Loucy (cell line): ENCODE data around the gene DNM3.

Experiments
- H2AFZ ChIP-seq: fragments of 200-600 bp; sonication (generic); 2 replicates; pipeline ENCODE4 v1.6.0; 2016; ENCODE audit warnings: antibody characterized with exemption, mild to moderate bottlenecking, low read length, moderate library complexity
- H3F3A ChIP-seq: fragments of 200-600 bp; 2 replicates; pipeline ENCODE4 v1.6.0; 2016; ENCODE audit warnings: antibody characterized with exemption, low read depth, mild to moderate bottlenecking
- H3K27me3 ChIP-seq: fragments of 200-600 bp; sonication (generic); 2 replicates; pipeline ENCODE4 v1.6.1; 2014; ENCODE audit warnings: low read length, mild to moderate bottlenecking; ENCODE audit not compliant: insufficient read depth, poor library complexity, severe bottlenecking
- H3K36me3 ChIP-seq: fragments of 200-600 bp; sonication (generic); 2 replicates; pipeline ENCODE4 v1.6.1; 2016; ENCODE audit warnings: low read length; ENCODE audit not compliant: insufficient read depth
- H3K4me1 ChIP-seq: fragments of 200-600 bp; sonication (generic); 2 replicates; pipeline ENCODE4 v1.5.1; 2014; ENCODE audit warnings: low read length, mild to moderate bottlenecking; ENCODE audit not compliant: insufficient read depth, poor library complexity, severe bottlenecking
- H3K4me2 ChIP-seq: fragments of 200-600 bp; sonication (generic); 2 replicates; pipeline ENCODE4 v1.6.0; 2014; ENCODE audit warnings: antibody characterized with exemption, low read length, low read depth, mild to moderate bottlenecking; ENCODE audit not compliant: poor library complexity, severe bottlenecking
- H3K4me3 ChIP-seq: fragments of 200-600 bp; sonication (generic); 2 replicates; pipeline ENCODE4 v1.5.1; 2014; ENCODE audit warnings: low read length, mild to moderate bottlenecking, mixed read lengths; ENCODE audit not compliant: poor library complexity, severe bottlenecking
- H3K79me2 ChIP-seq: fragments of 200-600 bp; sonication (generic); 2 replicates; pipeline ENCODE4 v1.6.1; 2014; ENCODE audit warnings: low read length; ENCODE audit not compliant: insufficient read depth
- H3K9ac ChIP-seq: fragments of 200-600 bp; sonication (generic); 2 replicates; pipeline ENCODE4 v1.6.0; 2014; ENCODE audit warnings: mild to moderate bottlenecking, low read depth, low read length, moderate library complexity; ENCODE audit not compliant: poor library complexity, severe bottlenecking
- H3K9me2 ChIP-seq: fragments of 200-600 bp; sonication (generic); replicated peaks from 2 replicates; pipeline ENCODE4 v1.6.1; 2016; ENCODE audit warnings: low read depth, low read length, mixed read lengths
- H3K9me3 ChIP-seq: fragments of 200-600 bp; sonication (generic); 2 replicates; pipeline ENCODE4 v1.6.1; 2014; ENCODE audit warnings: mild to moderate bottlenecking, antibody characterized with exemption, low read length, low read depth; ENCODE audit not compliant: insufficient read depth
- H4K20me1 ChIP-seq: fragments of 200-600 bp; sonication (generic); 2 replicates; pipeline ENCODE4 v1.6.0; 2014; ENCODE audit warnings: antibody characterized with exemption, low read length, mild to moderate bottlenecking; ENCODE audit not compliant: insufficient read depth, poor library complexity, severe bottlenecking
- CTCF ChIP-seq: fragments of 200-600 bp; sonication (generic); conservative IDR thresholded peaks from 2 replicates; pipeline ENCODE4 v1.5.1; 2014; ENCODE audit warnings: mild to moderate bottlenecking, antibody characterized with exemption, low read length
- EZH2phosphoT487 ChIP-seq: fragments of 200-600 bp; IDR thresholded peaks from 2 replicates; pipeline ENCODE4 v1.6.1; 2018; ENCODE audit warnings: antibody characterized with exemption, mild to moderate bottlenecking, moderate library complexity, borderline replicate concordance

The DNM3 gene

GRCh38 chr1:172276120-172276818 lies 435.0 kb downstream of the DNM3 start:
- H3K4me1 ChIP-seq, result no peaks in the 10 kb centered on the region
- H3K9me2 ChIP-seq, result no peaks in the 10 kb centered on the region
- H4K20me1 ChIP-seq, result no peaks in the 10 kb centered on the region
- H3K4me3 ChIP-seq, result no peak overlapping the region
- TF ChIP-seq CTCF (no peak), EZH2phosphoT487 (no peak)
- H3K9ac ChIP-seq, result no peak overlapping the region
- H3K27me3 ChIP-seq, result no peaks in the 10 kb centered on the region
- no peaks in the 10 kb centered on the region for H3K9me3 ChIP-seq
- no peaks in the 10 kb centered on the region for H3F3A ChIP-seq
- no peaks in the 10 kb centered on the region for H3K36me3 ChIP-seq
- no peak overlapping the region for H3K4me2 ChIP-seq
- no peak overlapping the region for H2AFZ ChIP-seq
- H3K79me2 ChIP-seq, result no peaks in the 10 kb centered on the region

- H3K4me1 ChIP-seq, result no peaks in the 10 kb centered on the region
- H3K9ac ChIP-seq, result no peak overlapping the region
- no peaks in the 10 kb centered on the region for H3K36me3 ChIP-seq
- no peaks in the 10 kb centered on the region for H4K20me1 ChIP-seq
- no peak overlapping the region for H3K4me2 ChIP-seq
- no peaks in the 10 kb centered on the region for H3K79me2 ChIP-seq
- H2AFZ ChIP-seq, result no peak overlapping the region
- no peak for TF ChIP-seq CTCF
- no peak for TF ChIP-seq EZH2phosphoT487
- no peaks in the 10 kb centered on the region for H3K27me3 ChIP-seq
- H3K4me3 ChIP-seq, result no peak overlapping the region
- no peaks in the 10 kb centered on the region for H3K9me2 ChIP-seq
- no peaks in the 10 kb centered on the region for H3F3A ChIP-seq
- no peaks in the 10 kb centered on the region for H3K9me3 ChIP-seq
These were observed 436.0 kb downstream of the DNM3 start for GRCh38 chr1:172277275-172277674.

- TF ChIP-seq EZH2phosphoT487 (no peak), CTCF (no peak)
- no peaks in the 10 kb centered on the region for H3K4me1 ChIP-seq
- H3F3A ChIP-seq, result no peaks in the 10 kb centered on the region
- no peak overlapping the region for H3K4me2 ChIP-seq
- H3K79me2 ChIP-seq, result no peaks in the 10 kb centered on the region
- no peaks in the 10 kb centered on the region for H3K9me3 ChIP-seq
- no peaks in the 10 kb centered on the region for H3K9me2 ChIP-seq
- H3K9ac ChIP-seq, result no peak overlapping the region
- H3K36me3 ChIP-seq, result no peaks in the 10 kb centered on the region
- H3K4me3 ChIP-seq, result no peak overlapping the region
- H4K20me1 ChIP-seq, result no peaks in the 10 kb centered on the region
- no peak overlapping the region for H2AFZ ChIP-seq
- no peaks in the 10 kb centered on the region for H3K27me3 ChIP-seq
These were observed 436.7 kb downstream of the DNM3 start for GRCh38 chr1:172277989-172278388.
